ENCODE results near the gene KIF24.
"Not testable (repeated sequence)": the region's sequence is repeated elsewhere in the genome, so short reads cannot be mapped to it uniquely, and the experiment has no call there.

Gene KIF24

DNA sequence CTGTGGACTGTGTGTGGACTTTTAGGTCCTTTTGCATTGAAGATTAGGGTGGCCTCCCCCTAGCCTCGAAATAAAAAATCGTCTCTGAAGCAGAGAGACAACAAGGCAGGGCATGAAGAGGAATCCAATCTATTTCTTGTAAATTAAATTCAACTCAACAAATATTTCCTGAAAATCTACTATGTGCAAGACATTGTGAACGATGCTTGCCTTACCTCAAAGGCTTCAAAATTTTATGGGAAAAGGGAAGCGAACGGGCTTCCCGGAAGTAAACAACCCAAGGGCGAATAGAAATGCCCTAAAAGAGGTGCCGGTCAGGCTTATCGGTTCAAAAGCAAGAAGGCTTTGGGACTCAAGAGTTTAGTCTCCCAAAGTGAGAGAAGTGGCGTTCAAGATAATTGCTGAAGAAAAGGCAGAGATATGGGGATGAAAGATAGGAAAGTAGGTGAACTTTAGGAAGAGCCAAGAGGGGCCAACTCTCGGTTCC lies 525 bp downstream of the KIF24 start:
- no peak for DNase-seq (ENCODE audit: low read depth)

DNA sequence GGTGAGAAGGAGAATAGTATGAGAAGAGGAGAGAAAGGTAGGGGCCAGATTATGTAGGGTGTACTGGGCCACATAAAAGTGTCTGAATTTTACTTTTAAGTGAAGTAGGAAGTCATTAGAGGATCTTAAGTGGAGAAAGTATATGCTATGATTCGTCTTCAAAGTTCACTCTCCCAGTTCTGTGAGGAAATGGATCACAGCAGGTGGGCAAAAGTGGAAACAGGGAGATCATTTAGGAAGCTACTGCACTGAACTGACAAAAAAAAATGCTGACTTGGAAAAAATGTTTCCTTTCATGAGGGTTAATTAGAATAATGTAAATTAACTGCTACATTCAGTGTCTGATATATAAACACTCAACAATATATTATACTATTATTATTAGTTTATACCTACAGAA lies 2.4 kb downstream of the KIF24 start:
- no peak for DNase-seq (ENCODE audit: low read depth)

DNA sequence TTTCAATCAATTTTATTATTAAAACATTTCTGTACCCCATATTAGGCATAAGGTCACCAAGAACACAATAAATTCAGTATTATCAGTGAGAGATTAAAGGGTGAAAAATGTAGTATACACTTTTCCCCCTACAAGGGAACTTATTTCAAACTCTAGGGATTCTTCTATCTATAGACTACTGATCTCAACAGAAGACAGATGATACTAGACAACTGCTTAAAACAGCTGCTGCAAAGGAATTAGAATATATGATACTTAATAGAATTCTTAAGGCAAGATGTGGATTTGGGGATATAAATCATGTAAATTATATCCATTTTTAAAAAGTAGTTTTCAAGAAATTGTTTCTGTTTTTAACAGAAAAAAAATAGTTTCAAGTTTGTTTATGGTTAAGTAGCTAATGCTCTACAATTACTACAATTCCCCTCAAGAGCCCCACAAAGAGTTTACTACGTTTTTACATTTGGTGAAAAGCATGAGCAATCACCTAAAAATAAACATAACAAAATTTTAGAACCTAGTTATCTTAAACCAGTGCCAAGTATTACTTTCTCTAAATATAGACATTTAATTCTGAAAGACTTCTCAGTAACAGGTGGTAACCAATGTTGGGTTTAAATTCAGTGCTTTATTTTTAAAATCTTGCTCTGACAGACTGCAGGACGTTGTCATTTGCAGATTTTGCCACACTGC lies 6.0 kb downstream of the KIF24 start:
- no peak for DNase-seq (ENCODE audit: low read depth)

DNA sequence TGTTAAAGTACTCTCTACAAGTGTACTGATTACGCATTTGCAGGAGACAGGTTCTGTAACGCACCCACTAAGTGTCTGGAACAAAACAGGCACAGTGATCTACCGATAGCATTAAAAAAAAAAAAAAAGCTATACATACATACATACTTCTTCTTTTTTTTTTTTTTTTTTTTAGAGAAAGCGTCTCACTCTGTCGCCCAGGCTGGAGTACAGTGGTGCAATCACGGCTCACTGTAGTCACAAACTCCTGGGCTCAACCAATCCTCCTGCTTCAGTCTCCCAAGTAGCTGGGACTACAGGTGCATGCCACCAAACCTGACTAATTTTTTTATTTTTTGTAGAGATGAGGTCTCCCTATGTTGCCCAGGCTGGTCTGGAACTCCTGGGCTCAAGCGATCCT lies 7.6 kb downstream of the KIF24 start:
- DNase-seq (ENCODE audit: low read depth), result no peak

DNA sequence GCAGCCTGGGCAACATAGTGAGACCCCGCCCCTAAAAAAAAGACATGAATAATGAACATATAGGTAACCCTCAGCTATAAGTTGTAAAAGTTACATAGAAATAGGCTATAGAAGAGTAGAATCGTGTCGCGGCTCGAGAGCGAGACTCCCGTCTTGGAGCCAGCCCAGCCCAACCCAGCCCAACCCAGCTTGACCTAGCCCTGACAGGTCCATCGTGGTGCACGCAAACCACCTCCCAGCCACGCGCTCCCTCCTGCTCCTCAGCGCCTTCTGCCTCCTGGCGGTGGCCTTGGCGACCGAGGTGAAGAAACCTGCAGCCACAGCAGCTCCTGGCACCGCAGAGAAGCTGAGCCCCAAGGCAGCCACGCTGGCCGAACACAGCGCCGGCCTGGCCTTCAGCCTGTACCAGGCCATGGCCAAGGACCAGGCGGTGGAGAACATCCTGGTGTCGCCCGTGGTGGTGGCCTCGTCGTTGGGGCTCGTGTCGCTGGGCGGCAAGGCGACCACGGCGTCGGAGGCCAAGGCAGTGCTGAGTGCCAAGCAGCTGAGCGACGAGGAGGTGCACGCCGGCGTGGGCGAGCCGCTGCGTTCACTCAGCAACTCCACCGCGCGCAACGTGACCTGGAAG lies 10.8 kb downstream of the KIF24 start:
- no peak for DNase-seq (ENCODE audit: low read depth)

DNA sequence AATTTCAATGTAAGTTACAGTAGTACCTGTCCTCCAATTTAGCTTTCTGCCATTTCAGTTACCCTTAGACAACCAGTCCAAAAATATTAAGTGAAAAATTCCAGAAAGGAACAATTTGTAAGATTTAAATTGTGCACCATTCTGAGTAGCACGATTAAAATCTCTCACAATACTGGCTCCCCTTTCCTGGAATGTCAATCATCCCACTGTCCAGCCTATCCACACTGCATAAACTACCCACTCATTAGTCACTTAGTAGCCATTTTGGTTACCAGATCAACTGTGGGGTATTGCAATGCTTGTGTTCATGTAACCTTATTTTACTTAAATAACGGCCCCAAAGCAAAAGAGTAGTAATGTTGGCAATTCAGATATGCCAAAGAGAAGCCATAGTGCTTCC lies 11.6 kb downstream of the KIF24 start:
- no peak for DNase-seq (ENCODE audit: low read depth)

DNA sequence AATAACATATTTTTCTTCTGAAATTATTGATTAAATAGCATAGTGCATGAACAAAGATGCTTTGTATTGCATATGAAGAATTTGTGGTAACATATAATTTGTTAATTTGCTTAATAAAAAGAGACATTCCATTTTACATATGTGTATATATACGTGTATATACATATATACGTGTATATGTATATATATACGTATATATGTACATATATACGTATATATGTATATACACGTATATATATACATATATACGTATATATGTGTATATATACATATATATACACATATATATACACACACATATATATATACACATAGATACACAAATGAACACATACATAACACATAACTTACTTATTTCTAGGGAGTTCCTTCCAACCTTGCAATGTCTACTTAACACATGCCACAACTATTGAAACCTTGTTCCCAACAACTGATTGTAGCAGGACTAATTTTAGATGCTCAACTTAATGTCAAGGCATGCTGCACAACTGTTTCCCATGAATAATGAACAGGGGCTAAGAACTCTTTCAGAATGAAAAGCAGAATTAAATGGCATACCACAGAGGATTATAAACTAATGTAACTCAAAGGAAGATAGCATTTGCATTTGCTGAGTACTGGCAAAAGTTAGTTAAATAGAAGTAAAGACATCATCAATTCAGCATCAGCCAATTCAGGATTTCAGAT lies 17.4 kb downstream of the KIF24 start:
- DNase-seq (ENCODE audit: low read depth), result no peak

DNA sequence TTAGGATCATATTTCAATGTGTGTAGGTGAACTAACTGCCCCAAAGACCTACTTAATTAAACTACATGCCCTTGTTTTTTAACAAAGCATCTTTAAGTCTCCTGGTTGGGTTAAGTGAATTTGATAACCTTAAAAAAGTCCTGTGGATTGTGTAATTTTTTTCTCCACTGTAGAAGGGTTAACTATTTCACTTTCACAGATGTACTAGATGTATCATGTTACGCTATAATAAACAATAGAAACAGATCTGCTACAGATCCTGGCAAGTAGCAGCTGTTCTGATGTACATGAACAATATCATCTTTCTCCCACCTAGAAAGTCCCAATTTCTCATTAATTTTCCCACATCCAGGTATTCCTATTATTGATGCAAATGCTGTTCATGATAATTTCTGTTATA lies 18.9 kb downstream of the KIF24 start:
- DNase-seq (ENCODE audit: low read depth), result no peak

DNA sequence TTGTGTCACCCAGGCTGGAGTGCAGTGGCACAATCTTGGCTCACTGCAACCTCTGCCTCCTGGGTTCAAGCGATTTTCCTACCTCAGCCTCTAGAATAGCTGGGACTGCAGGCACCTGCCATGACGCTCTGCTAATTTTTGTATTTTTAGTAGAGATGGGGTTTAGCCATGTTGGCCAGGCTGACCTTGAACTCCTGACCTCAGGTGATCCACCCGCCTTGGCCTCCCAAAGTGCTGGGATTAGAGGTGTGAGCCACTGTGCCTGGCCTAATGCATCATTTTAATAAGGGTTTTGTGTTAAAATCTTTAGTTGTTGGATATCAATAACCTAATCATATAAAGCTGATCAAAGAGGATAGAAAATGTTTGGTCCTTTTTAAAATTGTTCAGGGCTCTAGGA lies 20.8 kb downstream of the KIF24 start:
- not testable (repeated sequence) for DNase-seq (ENCODE audit: low read depth)

DNA sequence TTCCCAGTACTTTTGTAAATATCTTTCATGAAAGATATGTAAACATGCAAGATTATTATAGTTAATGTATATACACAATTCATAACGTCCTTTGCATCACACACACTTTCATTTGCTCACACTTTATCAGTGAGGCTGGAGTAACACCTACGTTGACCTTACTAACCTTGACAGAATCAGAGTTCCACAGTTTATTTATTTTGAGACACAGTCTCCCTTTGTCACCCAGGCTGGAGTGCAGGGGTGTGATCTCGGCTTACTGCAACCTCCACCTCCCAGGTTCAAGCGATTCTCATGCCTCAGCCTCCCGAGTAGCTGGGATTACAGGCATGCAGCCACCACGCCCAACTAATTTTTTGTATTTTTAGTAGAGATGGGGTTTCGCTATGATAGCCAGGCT lies 28.0 kb downstream of the KIF24 start:
- DNase-seq (ENCODE audit: low read depth), result not testable (repeated sequence)

DNA sequence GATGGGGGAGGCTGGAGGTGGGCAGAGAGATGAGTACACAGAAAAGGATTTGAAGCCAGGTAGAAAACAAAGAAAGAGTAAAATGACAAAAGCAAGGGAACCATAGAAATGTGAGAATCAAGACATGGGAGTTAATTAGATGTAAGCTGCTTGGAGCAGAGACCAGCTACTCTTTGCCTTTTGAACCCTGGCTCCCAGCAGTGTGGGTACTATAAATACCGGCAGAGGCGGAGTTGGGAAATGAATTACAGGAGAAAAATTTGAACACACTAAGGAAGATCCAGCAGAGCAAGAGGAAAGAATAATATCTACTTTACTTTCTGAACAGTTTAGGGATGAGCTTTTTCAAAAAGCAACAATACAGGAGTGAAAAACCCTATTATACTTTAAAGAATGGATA lies 36.5 kb downstream of the KIF24 start:
- DNase-seq (ENCODE audit: low read depth), result no peak

DNA sequence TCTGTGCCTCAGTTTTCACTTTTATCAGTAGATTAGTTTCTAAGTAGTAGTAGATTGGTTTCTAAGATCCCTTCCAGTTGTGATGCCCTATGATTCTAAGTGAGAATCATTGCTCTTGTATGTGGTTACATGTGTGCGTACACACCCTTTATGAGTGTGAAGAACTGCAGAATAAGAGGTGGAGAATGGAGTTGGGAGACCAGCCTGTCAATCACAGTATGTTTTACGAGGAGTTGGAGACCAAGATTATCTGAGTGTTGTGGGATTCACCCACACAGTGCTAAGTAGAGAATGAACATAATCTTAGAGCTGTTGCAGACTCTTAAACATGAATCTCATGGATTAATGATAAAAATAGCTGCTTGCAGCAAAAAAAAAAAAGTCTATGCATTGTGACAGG lies 37.6 kb downstream of the KIF24 start:
- DNase-seq (ENCODE audit: low read depth), result no peak

DNA sequence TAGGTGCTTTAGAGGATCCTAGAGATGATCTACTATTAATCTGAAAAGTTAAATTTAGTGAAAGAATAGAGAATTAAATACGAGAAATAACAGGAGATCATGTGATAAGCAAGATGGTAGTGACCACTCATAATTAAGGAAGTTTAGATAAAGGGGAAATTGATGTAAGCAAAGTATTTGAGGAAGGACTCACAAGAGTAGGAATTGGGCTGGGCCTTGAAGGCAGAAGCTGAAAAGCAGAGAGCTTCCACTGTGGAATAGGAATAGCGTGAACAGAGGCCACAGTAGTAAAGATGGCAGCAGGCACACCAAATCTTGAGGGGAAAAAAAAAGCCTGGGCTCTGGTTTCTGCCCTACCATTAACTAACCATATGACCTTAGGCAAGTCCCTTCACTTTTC lies 38.0 kb downstream of the KIF24 start:
- no peak for DNase-seq (ENCODE audit: low read depth)

DNA sequence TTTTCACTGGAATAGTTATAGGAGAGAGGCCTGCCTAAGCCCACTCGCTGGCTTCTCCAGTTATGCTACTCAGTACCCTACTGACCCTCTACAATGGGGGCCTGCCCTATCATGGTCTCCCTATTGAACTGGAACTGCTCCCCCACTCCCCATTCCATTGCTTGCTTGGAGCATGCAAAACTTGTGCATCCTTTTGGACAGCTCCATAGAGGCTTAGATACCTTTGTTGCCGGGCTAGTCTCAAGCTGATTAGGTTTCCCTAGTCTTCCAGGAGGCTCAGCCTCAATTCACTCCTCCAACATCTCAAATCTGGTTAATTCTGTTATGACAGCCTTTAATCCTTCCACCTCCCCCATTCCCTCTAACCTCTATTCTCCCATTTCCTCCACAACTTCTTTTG lies 39.9 kb downstream of the KIF24 start:
- no peak for DNase-seq (ENCODE audit: low read depth)

DNA sequence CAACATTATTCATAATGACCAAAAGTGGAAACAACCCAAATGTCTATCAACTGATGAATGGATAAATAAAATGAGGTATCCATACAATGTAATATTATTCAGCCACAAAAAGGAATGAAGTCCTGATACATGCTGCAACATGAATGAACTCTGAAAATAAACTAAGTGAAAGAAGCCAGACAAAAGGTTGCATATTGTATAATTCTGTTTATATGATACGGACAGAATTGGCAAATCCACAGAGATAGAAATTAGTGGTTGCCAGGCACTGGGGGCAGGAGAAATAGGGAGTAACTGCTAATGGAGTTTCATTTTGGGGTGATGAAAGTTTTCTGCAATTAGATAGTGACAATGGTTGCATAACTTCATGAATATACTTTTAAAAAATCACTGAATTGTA lies 47.0 kb downstream of the KIF24 start:
- no peak for DNase-seq (ENCODE audit: low read depth)

DNA sequence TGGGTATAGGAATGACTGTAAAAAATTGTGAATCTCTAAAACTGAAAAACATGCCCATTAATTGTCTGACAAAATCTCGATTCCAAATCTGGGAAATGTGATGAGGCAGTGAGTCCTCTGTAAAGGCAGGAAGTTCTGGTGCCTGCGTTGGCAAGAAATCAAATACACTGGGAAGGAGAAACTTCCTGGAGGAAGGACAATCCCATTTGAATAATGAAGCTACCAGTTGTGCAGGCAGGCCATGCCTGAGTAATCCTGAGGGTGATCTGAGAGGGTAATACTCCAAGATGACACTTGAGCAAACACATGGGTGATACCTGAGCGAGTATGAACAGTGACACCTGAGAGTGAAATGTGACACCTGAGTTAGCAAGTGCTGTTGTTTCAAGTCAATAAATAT lies 49.7 kb downstream of the KIF24 start:
- no peak for DNase-seq (ENCODE audit: low read depth)
